Embryonic facial prominence (tissue), 1 donor: ENCODE measurements around the gene CDCA7.
"Not testable (repeated sequence)": the region's sequence is repeated elsewhere in the genome, so short reads cannot be mapped to it uniquely, and the experiment has no call there.

ENCODE experiments used
- DNase-seq: peaks from one replicate; pipeline ENCODE4 v3.0.0-alpha.2; 2016; ENCODE audit errors: extremely low spot score

CDCA7 gene

GRCh38 chr2:173354582-173355131 lies at the start of gene CDCA7:
CDCA7 (plus strand) TSS chr2:173354872; CDS start chr2:173354964, 92 bp downstream.
- no peak for DNase-seq

- no peak for DNase-seq
Observed at GRCh38 chr2:173305303-173305702, 49.4 kb upstream of the CDCA7 start.

GRCh38 chr2:173307293-173307692 lies 47.4 kb upstream of the CDCA7 start:
- no peak for DNase-seq

- DNase-seq: not testable (repeated sequence)
Observed at GRCh38 chr2:173309370-173309769, 45.3 kb upstream of the CDCA7 start.

GRCh38 chr2:173311844-173312606 lies 42.6 kb upstream of the CDCA7 start:
- no peak for DNase-seq

- DNase-seq: no peak
Observed at GRCh38 chr2:173323371-173323770, 31.3 kb upstream of the CDCA7 start.

GRCh38 chr2:173326806-173327205 lies 27.9 kb upstream of the CDCA7 start:
- DNase-seq: no peak

GRCh38 chr2:173327421-173327820 lies 27.3 kb upstream of the CDCA7 start:
- DNase-seq: no peak

- DNase-seq: not testable (repeated sequence)
Observed at GRCh38 chr2:173333003-173333402, 21.7 kb upstream of the CDCA7 start.

GRCh38 chr2:173339807-173340206 lies 14.9 kb upstream of the CDCA7 start:
- no peak for DNase-seq

GRCh38 chr2:173343921-173344320 lies 10.8 kb upstream of the CDCA7 start:
- DNase-seq: no peak

- DNase-seq: no peak
Observed at GRCh38 chr2:173346035-173346434, 8.6 kb upstream of the CDCA7 start.

- DNase-seq: no peak
Observed at GRCh38 chr2:173347305-173348168, 7.1 kb upstream of the CDCA7 start.

- no peak for DNase-seq
Observed at GRCh38 chr2:173349287-173349686, 5.4 kb upstream of the CDCA7 start.

- DNase-seq: no peak
Observed at GRCh38 chr2:173350383-173350782, 4.3 kb upstream of the CDCA7 start.

GRCh38 chr2:173351879-173352278 lies 2.8 kb upstream of the CDCA7 start:
- no peak for DNase-seq

- DNase-seq: no peak
Observed at GRCh38 chr2:173353556-173353955, 1.1 kb upstream of the CDCA7 start.

GRCh38 chr2:173354073-173354581 lies 545 bp upstream of the CDCA7 start:
- DNase-seq: no peak

GRCh38 chr2:173355132-173355865 lies 627 bp downstream of the CDCA7 start:
- DNase-seq: no peak

- no peak for DNase-seq
Observed at GRCh38 chr2:173355866-173356508, 1.3 kb downstream of the CDCA7 start.

GRCh38 chr2:173357346-173357745 lies 2.7 kb downstream of the CDCA7 start:
- DNase-seq: no peak
